RWPE2 (cell line): Measurements from ENCODE around the gene ZBTB32.
A peak's percentile ranks its signal among the peaks of the same experiment; 100 is the strongest.

ENCODE experiments used
- ATAC-seq: fragments of 200-7000 bp; cut with Tn5 transposase; 3 replicates; pipeline ENCODE4 v1.9.1; 2021; ENCODE audit warnings: low read depth
- DNase-seq: peaks from one replicate; pipeline ENCODE4 v3.0.0-alpha.2; 2020; ENCODE audit warnings: low spot score
- H3K27ac ChIP-seq: fragments of 450-650 bp; 2 replicates; pipeline ENCODE4 v1.5.1; 2017; ENCODE audit warnings: mild to moderate bottlenecking; ENCODE audit not compliant: poor library complexity, severe bottlenecking
- H3K27me3 ChIP-seq: fragments of 250-450 bp; sonication (Bioruptor Pico); 2 replicates; pipeline ENCODE4 v1.5.1; 2021; ENCODE audit warnings: mild to moderate bottlenecking, moderate library complexity; ENCODE audit not compliant: insufficient read depth, poor library complexity, severe bottlenecking
- H3K36me3 ChIP-seq: fragments of 250-450 bp; sonication (Bioruptor Pico); 2 replicates; pipeline ENCODE4 v1.5.1; 2020; ENCODE audit warnings: low read depth, mild to moderate bottlenecking, moderate library complexity
- H3K4me1 ChIP-seq: fragments of 250-450 bp; sonication (Bioruptor Pico); 2 replicates; pipeline ENCODE4 v1.5.1; 2021; ENCODE audit warnings: mild to moderate bottlenecking, moderate library complexity; ENCODE audit not compliant: insufficient read depth, poor library complexity, severe bottlenecking
- H3K4me3 ChIP-seq: fragments of 250-450 bp; sonication (Bioruptor Pico); 2 replicates; pipeline ENCODE4 v1.5.1; 2021; ENCODE audit warnings: mild to moderate bottlenecking, moderate library complexity; ENCODE audit not compliant: severe bottlenecking
- H3K9me3 ChIP-seq: fragments of 250-450 bp; sonication (Bioruptor Pico); 2 replicates; pipeline ENCODE4 v1.5.1; 2021; ENCODE audit warnings: mild to moderate bottlenecking, moderate library complexity; ENCODE audit not compliant: severe bottlenecking
- TF ChIP-seq, protein P1 (sequence below): fragments of 450-650 bp; IDR thresholded peaks from one replicate; pipeline ENCODE4 v1.5.1; 2017; ENCODE audit warnings: mild to moderate bottlenecking, moderate library complexity; ENCODE audit not compliant: poor library complexity, severe bottlenecking

ZBTB32 gene

DNA sequence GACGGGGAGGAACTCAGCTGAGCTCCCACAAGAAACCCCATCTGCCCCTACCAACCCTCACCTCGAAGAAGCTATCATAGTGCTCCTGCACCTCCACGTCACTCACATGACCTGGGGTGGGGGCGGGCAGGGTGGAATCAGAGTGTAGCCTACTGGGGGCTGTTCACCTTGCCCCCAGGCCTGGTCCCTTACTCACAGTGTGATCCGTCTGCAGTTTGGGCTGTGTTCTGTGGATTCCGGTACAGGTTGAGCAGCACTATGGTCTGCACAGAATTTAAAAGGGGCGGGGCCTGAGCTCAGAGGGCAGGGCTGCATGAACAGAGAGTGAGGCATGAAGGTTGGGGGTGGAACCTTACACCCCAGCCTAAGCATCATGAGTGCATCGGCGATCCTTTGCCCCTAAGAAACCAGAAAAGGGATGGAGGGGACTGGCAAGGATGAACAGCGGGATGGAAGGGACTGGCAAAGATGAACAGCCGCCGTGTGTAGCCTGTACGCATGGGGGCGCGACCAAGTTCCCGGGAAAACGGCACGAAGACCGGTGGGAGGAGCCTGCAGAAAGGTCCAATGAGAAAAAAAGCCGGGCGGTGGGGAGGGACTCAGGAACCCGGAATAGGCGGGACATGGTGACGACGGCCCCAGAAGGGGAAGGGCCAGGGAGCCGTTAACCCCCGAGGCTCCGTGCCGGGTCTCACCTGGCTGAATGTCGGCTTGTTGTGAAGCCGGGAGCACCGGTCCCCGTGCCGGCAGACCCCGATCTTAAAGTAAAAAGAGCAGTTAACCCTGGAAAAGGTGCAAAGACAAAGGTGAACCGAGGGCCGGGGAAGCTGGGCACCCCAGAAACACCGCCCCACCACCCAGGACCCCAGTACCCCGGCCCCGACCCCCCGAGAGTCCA lies 40.3 kb downstream of the ZBTB32 start:
- peak overlapping the region; percentile 82 for H3K27ac ChIP-seq
- H3K36me3 ChIP-seq, result no peaks in the 10 kb centered on the region
- DNase-seq (peak; percentile 96), ATAC-seq (peak; percentile 51)
- H3K4me3 ChIP-seq, result peak overlapping the region; percentile 70
- no peaks in the 10 kb centered on the region for H3K27me3 ChIP-seq
- no peaks in the 10 kb centered on the region for H3K4me1 ChIP-seq
- TF ChIP-seq, protein P1, sequence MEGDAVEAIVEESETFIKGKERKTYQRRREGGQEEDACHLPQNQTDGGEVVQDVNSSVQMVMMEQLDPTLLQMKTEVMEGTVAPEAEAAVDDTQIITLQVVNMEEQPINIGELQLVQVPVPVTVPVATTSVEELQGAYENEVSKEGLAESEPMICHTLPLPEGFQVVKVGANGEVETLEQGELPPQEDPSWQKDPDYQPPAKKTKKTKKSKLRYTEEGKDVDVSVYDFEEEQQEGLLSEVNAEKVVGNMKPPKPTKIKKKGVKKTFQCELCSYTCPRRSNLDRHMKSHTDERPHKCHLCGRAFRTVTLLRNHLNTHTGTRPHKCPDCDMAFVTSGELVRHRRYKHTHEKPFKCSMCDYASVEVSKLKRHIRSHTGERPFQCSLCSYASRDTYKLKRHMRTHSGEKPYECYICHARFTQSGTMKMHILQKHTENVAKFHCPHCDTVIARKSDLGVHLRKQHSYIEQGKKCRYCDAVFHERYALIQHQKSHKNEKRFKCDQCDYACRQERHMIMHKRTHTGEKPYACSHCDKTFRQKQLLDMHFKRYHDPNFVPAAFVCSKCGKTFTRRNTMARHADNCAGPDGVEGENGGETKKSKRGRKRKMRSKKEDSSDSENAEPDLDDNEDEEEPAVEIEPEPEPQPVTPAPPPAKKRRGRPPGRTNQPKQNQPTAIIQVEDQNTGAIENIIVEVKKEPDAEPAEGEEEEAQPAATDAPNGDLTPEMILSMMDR, result peak; percentile 35
- H3K9me3 ChIP-seq, result no peaks in the 10 kb centered on the region

DNA sequence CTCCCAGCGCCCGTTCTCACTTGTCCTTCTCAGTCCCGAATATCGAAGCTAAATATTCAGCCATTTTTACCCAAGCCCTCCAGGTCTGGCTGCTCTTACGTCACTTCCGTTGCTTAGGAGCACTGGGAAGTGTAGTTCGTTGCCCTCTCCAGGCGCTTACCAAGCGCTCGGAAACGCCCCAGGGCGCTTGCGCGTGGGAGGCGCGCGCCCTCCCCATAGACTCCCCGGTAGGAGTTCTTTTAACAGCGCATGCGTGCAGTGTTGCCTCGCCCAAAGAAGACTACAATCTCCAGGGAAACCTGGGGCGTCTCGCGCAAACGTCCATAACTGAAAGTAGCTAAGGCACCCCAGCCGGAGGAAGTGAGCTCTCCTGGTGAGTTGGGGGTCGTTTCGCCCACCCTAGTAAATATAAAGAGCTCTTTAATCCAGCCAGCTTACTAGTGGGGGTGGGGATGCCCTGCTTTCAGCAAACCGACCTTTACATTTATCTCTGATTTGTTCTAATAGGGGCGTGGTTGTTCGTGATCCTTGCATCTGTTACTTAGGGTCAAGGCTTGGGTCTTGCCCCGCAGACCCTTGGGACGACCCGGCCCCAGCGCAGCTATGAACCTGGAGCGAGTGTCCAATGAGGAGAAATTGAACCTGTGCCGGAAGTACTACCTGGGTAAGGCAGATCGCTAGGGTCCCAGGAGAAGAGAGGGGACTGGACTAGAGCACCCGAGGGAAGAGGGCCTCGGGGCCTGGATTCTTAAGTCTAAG lies 41.1 kb downstream of the ZBTB32 start, which contains the start of the genes PSENEN and U2AF1L4:
Gene PSENEN, plus strand, starts transcription at position 324 of the 759 bp plus-strand sequence. Its CDS starts 280 bp downstream, at position 604.
Gene U2AF1L4, minus strand, starts transcription at position 91 of the 759 bp plus-strand sequence. Its CDS starts 27 bp downstream, at position 64.
- DNase-seq, result peak; percentile 95
- Histone ChIP-seq H3K9me3 (no peaks in the 10 kb centered on the region), H3K4me1 (no peaks in the 10 kb centered on the region), H3K4me3 (peak within 1 kb of the TSS; percentile 70), H3K27ac (peak within 1 kb of the TSS; percentile 82), H3K27me3 (no peaks in the 10 kb centered on the region), H3K36me3 (no peaks in the 10 kb centered on the region)
- TF ChIP-seq, protein P1, result no peak
- ATAC-seq, result peak; percentile 52

DNA sequence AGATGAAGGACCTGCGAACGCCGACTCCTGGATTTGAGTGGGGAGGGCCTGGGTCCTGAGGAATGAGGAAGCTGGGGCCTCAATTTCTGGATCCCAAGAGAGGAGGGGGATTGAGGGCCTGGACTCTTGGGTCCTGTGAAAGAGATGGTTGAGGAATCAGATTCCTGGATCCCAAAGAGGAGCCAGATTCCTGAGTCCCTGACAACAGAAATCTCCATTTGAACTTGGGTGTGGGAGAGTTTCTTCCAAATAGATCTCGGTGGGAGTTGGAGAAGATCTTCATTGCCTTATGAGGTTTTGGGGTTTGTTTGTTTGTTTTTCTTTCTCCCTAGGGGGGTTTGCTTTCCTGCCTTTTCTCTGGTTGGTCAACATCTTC lies 41.7 kb downstream of the ZBTB32 start:
- peak overlapping the region; percentile 82 for H3K27ac ChIP-seq
- no peaks in the 10 kb centered on the region for H3K9me3 ChIP-seq
- H3K4me1 ChIP-seq, result no peaks in the 10 kb centered on the region
- no peaks in the 10 kb centered on the region for H3K27me3 ChIP-seq
- ATAC-seq, result no peak
- TF ChIP-seq, protein P1, result no peak
- no peak for DNase-seq
- H3K36me3 ChIP-seq, result no peaks in the 10 kb centered on the region
- H3K4me3 ChIP-seq, result peak overlapping the region; percentile 70

DNA sequence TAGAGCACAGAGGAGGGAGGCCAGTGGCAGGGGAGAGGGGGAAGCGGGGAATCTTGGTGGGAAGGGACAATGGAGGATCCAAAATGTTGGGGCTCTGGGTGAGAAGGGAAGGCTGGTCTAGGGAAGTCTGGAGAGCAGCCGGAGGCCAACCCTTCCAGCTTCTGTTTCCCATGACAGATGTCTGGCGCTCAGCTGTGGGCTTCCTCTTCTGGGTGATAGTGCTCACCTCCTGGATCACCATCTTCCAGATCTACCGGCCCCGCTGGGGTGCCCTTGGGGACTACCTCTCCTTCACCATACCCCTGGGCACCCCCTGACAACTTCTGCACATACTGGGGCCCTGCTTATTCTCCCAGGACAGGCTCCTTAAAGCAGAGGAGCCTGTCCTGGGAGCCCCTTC lies 42.2 kb downstream of the ZBTB32 start:
- TF ChIP-seq, protein P1, result no peak
- no peak for ATAC-seq
- no peaks in the 10 kb centered on the region for H3K27me3 ChIP-seq
- no peaks in the 10 kb centered on the region for H3K9me3 ChIP-seq
- H3K4me1 ChIP-seq, result no peaks in the 10 kb centered on the region
- no peaks in the 10 kb centered on the region for H3K36me3 ChIP-seq
- DNase-seq, result peak; percentile 42
- H3K27ac ChIP-seq, result no peak overlapping the region
- peak overlapping the region; percentile 70 for H3K4me3 ChIP-seq
